ENCODE results near the gene HOTAIR. TPM values are rescaled to one million over a fixed set of nuclear protein-coding genes. Genes with fewer than 3 reads are reported as not detected.

Gene HOTAIR
- total and polyA plus RNA-seq, 4 donors: 9.7 TPM; not detected in 3

GRCh38 chr12:53995378-53996239, 20.9 kb upstream of the HOTAIR start:
- Histone ChIP-seq H3K4me1 (ENCODE audit: control insufficient read depth in 1 of 2, insufficient read depth in 2 of 2, low read length in 2 of 2) (no peaks in the 10 kb centered on the region), H3K36me3 (ENCODE audit: control insufficient read depth in 1 of 2, insufficient read depth in 2 of 2, low read length in 1 of 2) (no peaks in the 10 kb centered on the region), H3K27ac (ENCODE audit: low read depth in 1 of 2, low read length in 2 of 2) (no peak overlapping the region), H3K4me3 (ENCODE audit: low read length in 2 of 2) (peak overlapping the region in 1 of 2 donors; percentile 13), H3K27me3 (ENCODE audit: control insufficient read depth in 1 of 2, insufficient read depth in 2 of 2, low read length in 1 of 2) (peaks cover 0 to 4% of the 10 kb centered on the region in 2 donors), H3K9me3 (ENCODE audit: control insufficient read depth, low read length) (no peaks in the 10 kb centered on the region)
- 38 to 43% methylated on average over 48 of the region's 48 CpGs for WGBS, 2 donors
- DNase-seq: peak in 1 of 2 donors; percentile 90
- ATAC-seq (ENCODE audit: low FRiP score): peak; percentile 65
- intact Hi-C loops (cut with DNase I): no loop called here

- Histone ChIP-seq H3K9me3 (ENCODE audit: control insufficient read depth, low read length) (no peaks in the 10 kb centered on the region), H3K4me1 (ENCODE audit: control insufficient read depth in 1 of 2, insufficient read depth in 2 of 2, low read length in 2 of 2) (no peaks in the 10 kb centered on the region), H3K4me3 (ENCODE audit: low read length in 2 of 2) (no peak overlapping the region), H3K36me3 (ENCODE audit: control insufficient read depth in 1 of 2, insufficient read depth in 2 of 2, low read length in 1 of 2) (no peaks in the 10 kb centered on the region), H3K27ac (ENCODE audit: low read depth in 1 of 2, low read length in 2 of 2) (no peak overlapping the region), H3K27me3 (ENCODE audit: control insufficient read depth in 1 of 2, insufficient read depth in 2 of 2, low read length in 1 of 2) (peaks cover 0 to 6% of the 10 kb centered on the region in 2 donors)
- peak; percentile 27 for ATAC-seq (ENCODE audit: low FRiP score)
- no peak for DNase-seq
- 20% methylated on average over 17 of the region's 17 CpGs for WGBS, 2 donors
- intact Hi-C loops (cut with DNase I): no loop called here
These were observed 20.2 kb upstream of the HOTAIR start for GRCh38 chr12:53995002-53995377.

GRCh38 chr12:53994264-53995001, 19.7 kb upstream of the HOTAIR start:
- H3K9me3 ChIP-seq (ENCODE audit: control insufficient read depth, low read length): no peaks in the 10 kb centered on the region
- peaks cover 0 to 6% of the 10 kb centered on the region in 2 donors for H3K27me3 ChIP-seq (ENCODE audit: control insufficient read depth in 1 of 2, insufficient read depth in 2 of 2, low read length in 1 of 2)
- DNase-seq: no peak
- intact Hi-C loops (cut with DNase I): no loop called here
- no peak for ATAC-seq (ENCODE audit: low FRiP score)
- H3K4me3 ChIP-seq (ENCODE audit: low read length in 2 of 2): no peak overlapping the region
- WGBS, 2 donors: 9% methylated on average over 51 to 60 of the region's 60 CpGs
- H3K36me3 ChIP-seq (ENCODE audit: control insufficient read depth in 1 of 2, insufficient read depth in 2 of 2, low read length in 1 of 2): no peaks in the 10 kb centered on the region
- no peaks in the 10 kb centered on the region for H3K4me1 ChIP-seq (ENCODE audit: control insufficient read depth in 1 of 2, insufficient read depth in 2 of 2, low read length in 2 of 2)
- no peak overlapping the region for H3K27ac ChIP-seq (ENCODE audit: low read depth in 1 of 2, low read length in 2 of 2)

- ATAC-seq (ENCODE audit: low FRiP score): no peak
- DNase-seq: no peak
- intact Hi-C loops (cut with DNase I): no loop called here
- H3K27ac ChIP-seq (ENCODE audit: low read depth in 1 of 2, low read length in 2 of 2): no peak overlapping the region
- no peak overlapping the region for H3K4me3 ChIP-seq (ENCODE audit: low read length in 2 of 2)
- H3K27me3 ChIP-seq (ENCODE audit: control insufficient read depth in 1 of 2, insufficient read depth in 2 of 2, low read length in 1 of 2): peaks cover 0 to 6% of the 10 kb centered on the region in 2 donors
- H3K36me3 ChIP-seq (ENCODE audit: control insufficient read depth in 1 of 2, insufficient read depth in 2 of 2, low read length in 1 of 2): no peaks in the 10 kb centered on the region
- H3K4me1 ChIP-seq (ENCODE audit: control insufficient read depth in 1 of 2, insufficient read depth in 2 of 2, low read length in 2 of 2): no peaks in the 10 kb centered on the region
- 14 to 18% methylated on average over 19 of the region's 19 CpGs for WGBS, 2 donors
- H3K9me3 ChIP-seq (ENCODE audit: control insufficient read depth, low read length): no peaks in the 10 kb centered on the region
These were observed 19.2 kb upstream of the HOTAIR start for GRCh38 chr12:53994009-53994263.

- Histone ChIP-seq H3K27ac (ENCODE audit: low read depth in 1 of 2, low read length in 2 of 2) (no peak overlapping the region), H3K27me3 (ENCODE audit: control insufficient read depth in 1 of 2, insufficient read depth in 2 of 2, low read length in 1 of 2) (peaks cover 0 to 6% of the 10 kb centered on the region in 2 donors), H3K36me3 (ENCODE audit: control insufficient read depth in 1 of 2, insufficient read depth in 2 of 2, low read length in 1 of 2) (no peaks in the 10 kb centered on the region), H3K4me3 (ENCODE audit: low read length in 2 of 2) (no peak overlapping the region), H3K9me3 (ENCODE audit: control insufficient read depth, low read length) (no peaks in the 10 kb centered on the region), H3K4me1 (ENCODE audit: control insufficient read depth in 1 of 2, insufficient read depth in 2 of 2, low read length in 2 of 2) (no peaks in the 10 kb centered on the region)
- DNase-seq (no peak), ATAC-seq (ENCODE audit: low FRiP score) (no peak)
- intact Hi-C loops (cut with DNase I): no loop called here
- 55 to 58% methylated on average over 18 of the region's 18 CpGs for WGBS, 2 donors
These were observed 18.6 kb upstream of the HOTAIR start for GRCh38 chr12:53993162-53994008.

GRCh38 chr12:53992377-53992889, 17.7 kb upstream of the HOTAIR start:
- DNase-seq (no peak), ATAC-seq (ENCODE audit: low FRiP score) (no peak)
- WGBS, 2 donors: 73 to 75% methylated on average over 7 of the region's 7 CpGs
- H3K36me3 ChIP-seq (ENCODE audit: control insufficient read depth in 1 of 2, insufficient read depth in 2 of 2, low read length in 1 of 2): no peaks in the 10 kb centered on the region
- H3K9me3 ChIP-seq (ENCODE audit: control insufficient read depth, low read length): no peaks in the 10 kb centered on the region
- H3K27me3 ChIP-seq (ENCODE audit: control insufficient read depth in 1 of 2, insufficient read depth in 2 of 2, low read length in 1 of 2): peaks cover 0 to 6% of the 10 kb centered on the region in 2 donors
- no peaks in the 10 kb centered on the region for H3K4me1 ChIP-seq (ENCODE audit: control insufficient read depth in 1 of 2, insufficient read depth in 2 of 2, low read length in 2 of 2)
- intact Hi-C loops (cut with DNase I): no loop called here
- H3K27ac ChIP-seq (ENCODE audit: low read depth in 1 of 2, low read length in 2 of 2): no peak overlapping the region
- H3K4me3 ChIP-seq (ENCODE audit: low read length in 2 of 2): no peak overlapping the region

- Histone ChIP-seq H3K27ac (ENCODE audit: low read depth in 1 of 2, low read length in 2 of 2) (no peak overlapping the region), H3K4me1 (ENCODE audit: control insufficient read depth in 1 of 2, insufficient read depth in 2 of 2, low read length in 2 of 2) (no peaks in the 10 kb centered on the region), H3K36me3 (ENCODE audit: control insufficient read depth in 1 of 2, insufficient read depth in 2 of 2, low read length in 1 of 2) (no peaks in the 10 kb centered on the region), H3K9me3 (ENCODE audit: control insufficient read depth, low read length) (no peaks in the 10 kb centered on the region), H3K4me3 (ENCODE audit: low read length in 2 of 2) (no peak overlapping the region), H3K27me3 (ENCODE audit: control insufficient read depth in 1 of 2, insufficient read depth in 2 of 2, low read length in 1 of 2) (peaks cover 0 to 6% of the 10 kb centered on the region in 2 donors)
- WGBS, 2 donors: 2 to 3% methylated on average over 8 of the region's 8 CpGs
- DNase-seq: no peak
- intact Hi-C loops (cut with DNase I): no loop called here
- ATAC-seq (ENCODE audit: low FRiP score): peak; percentile 63
These were observed 16.3 kb upstream of the HOTAIR start for GRCh38 chr12:53991077-53991460.

- no peaks in the 10 kb centered on the region for H3K36me3 ChIP-seq (ENCODE audit: control insufficient read depth in 1 of 2, insufficient read depth in 2 of 2, low read length in 1 of 2)
These were observed 15.7 kb upstream of the HOTAIR start for GRCh38 chr12:53990311-53991076.

More at GRCh38 chr12:53990311-53991076, 15.7 kb upstream of the HOTAIR start:
- Histone ChIP-seq H3K9me3 (ENCODE audit: control insufficient read depth, low read length) (no peaks in the 10 kb centered on the region), H3K4me1 (ENCODE audit: control insufficient read depth in 1 of 2, insufficient read depth in 2 of 2, low read length in 2 of 2) (no peaks in the 10 kb centered on the region), H3K27ac (ENCODE audit: low read depth in 1 of 2, low read length in 2 of 2) (no peak overlapping the region), H3K4me3 (ENCODE audit: low read length in 2 of 2) (no peak overlapping the region), H3K27me3 (ENCODE audit: control insufficient read depth in 1 of 2, insufficient read depth in 2 of 2, low read length in 1 of 2) (peaks cover 0 to 6% of the 10 kb centered on the region in 2 donors)
- intact Hi-C loops (cut with DNase I): no loop called here
- DNase-seq: no peak
- 6 to 10% methylated on average over 27 of the region's 27 CpGs for WGBS, 2 donors
- ATAC-seq (ENCODE audit: low FRiP score): no peak

Data from aorta (tissue), 5 donors.